ENCODE results near the gene TEDC2. TPM values are rescaled to one million over a fixed set of nuclear protein-coding genes. Genes with fewer than 3 reads are reported as not detected.

The TEDC2 gene
- total RNA-seq, 1 experiment from 2014 or later, result 45.4 TPM

DNA sequence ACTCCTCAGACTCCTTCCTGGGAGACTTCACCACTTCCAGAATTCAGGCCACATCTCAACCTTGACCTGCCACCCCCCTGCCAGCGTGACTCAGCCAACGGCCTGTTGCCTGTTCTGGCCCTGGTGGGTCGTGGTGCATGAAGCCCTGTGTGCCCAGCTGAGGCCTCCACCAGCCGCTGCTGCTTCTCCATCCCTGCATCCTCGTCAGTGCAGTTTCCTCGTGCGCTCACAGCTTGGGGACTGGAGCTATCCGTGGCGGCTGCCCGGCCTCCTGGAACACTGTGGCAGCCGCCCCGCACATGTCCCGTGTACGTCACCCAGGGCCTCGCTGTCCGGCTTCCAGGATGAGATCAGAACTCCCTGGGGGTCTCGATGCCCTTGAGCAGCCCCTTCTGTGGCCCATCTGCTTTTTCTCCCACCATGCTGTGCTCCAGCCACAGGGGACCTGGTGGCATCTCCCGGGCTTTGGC lies 8.0 kb upstream of the TEDC2 start:
- no peak overlapping the region for H3K4me2 ChIP-seq (ENCODE audit: insufficient read depth, insufficient read length, low read length)
- no peak overlapping the region for H4K8ac ChIP-seq (replicated peaks; ENCODE audit: insufficient read length, low read depth, low read length)
- no peak overlapping the region for H4K5ac ChIP-seq (ENCODE audit: insufficient read length, low read depth, low read length)
- TF ChIP-seq, protein P1, sequence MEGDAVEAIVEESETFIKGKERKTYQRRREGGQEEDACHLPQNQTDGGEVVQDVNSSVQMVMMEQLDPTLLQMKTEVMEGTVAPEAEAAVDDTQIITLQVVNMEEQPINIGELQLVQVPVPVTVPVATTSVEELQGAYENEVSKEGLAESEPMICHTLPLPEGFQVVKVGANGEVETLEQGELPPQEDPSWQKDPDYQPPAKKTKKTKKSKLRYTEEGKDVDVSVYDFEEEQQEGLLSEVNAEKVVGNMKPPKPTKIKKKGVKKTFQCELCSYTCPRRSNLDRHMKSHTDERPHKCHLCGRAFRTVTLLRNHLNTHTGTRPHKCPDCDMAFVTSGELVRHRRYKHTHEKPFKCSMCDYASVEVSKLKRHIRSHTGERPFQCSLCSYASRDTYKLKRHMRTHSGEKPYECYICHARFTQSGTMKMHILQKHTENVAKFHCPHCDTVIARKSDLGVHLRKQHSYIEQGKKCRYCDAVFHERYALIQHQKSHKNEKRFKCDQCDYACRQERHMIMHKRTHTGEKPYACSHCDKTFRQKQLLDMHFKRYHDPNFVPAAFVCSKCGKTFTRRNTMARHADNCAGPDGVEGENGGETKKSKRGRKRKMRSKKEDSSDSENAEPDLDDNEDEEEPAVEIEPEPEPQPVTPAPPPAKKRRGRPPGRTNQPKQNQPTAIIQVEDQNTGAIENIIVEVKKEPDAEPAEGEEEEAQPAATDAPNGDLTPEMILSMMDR (conservative IDR thresholded peaks at IDR 0.05), result no peak
- H3K27ac ChIP-seq (ENCODE audit: insufficient read length, low read depth, low read length), result no peak overlapping the region
- H2BK20ac ChIP-seq (ENCODE audit: low read depth, low read length, poor library complexity, severe bottlenecking), result no peak overlapping the region
- no peak overlapping the region for H3K9ac ChIP-seq (ENCODE audit: extremely low read depth, insufficient read length, low read length)
- H3K9me3 Mint-ChIP-seq, result no peaks in the 10 kb centered on the region
- H2BK5ac ChIP-seq (ENCODE audit: insufficient read length, low read length), result no peak overlapping the region
- no peak overlapping the region for H2BK15ac ChIP-seq (ENCODE audit: low read depth, low read length)
- peaks cover 43 to 87% (median 82%) of the 10 kb centered on the region in 3 experiments for H3K36me3 Mint-ChIP-seq (ENCODE audit: insufficient read depth in 1 of 3, low read depth in 3 of 3)
- no CpG with 5 or more reads among the region's 18 CpGs for WGBS (ENCODE audit: extremely low coverage, insufficient read length, low lambda C conversion rate)
- H3K4me3 Mint-ChIP-seq, result no peak overlapping the region
- H4K20me1 ChIP-seq (ENCODE audit: control insufficient read depth, insufficient read depth, insufficient read length), result no peaks in the 10 kb centered on the region
- H3K4ac ChIP-seq (ENCODE audit: low read depth, low read length), result no peak overlapping the region
- H3K4me1 ChIP-seq (ENCODE audit: insufficient read depth, low read length), result no peaks in the 10 kb centered on the region
- no peak overlapping the region for H2AK5ac ChIP-seq (ENCODE audit: insufficient read length, low read length)
- H3K27ac Mint-ChIP-seq, result no peak overlapping the region
- no peak overlapping the region for H3K23ac ChIP-seq (ENCODE audit: insufficient read length, low read depth, low read length)
- H3K18ac ChIP-seq (ENCODE audit: insufficient read length, low read depth, low read length), result no peak overlapping the region
- H4K91ac ChIP-seq (ENCODE audit: insufficient read length, low read depth, low read length), result no peak overlapping the region
- H3K27me3 ChIP-seq (ENCODE audit: insufficient read depth, low read length), result no peaks in the 10 kb centered on the region
- H2AFZ ChIP-seq (ENCODE audit: low read length), result no peak overlapping the region
- no peak overlapping the region for H3K56ac ChIP-seq (ENCODE audit: insufficient read length, low read depth, low read length)
- H3K14ac ChIP-seq (ENCODE audit: insufficient read depth, low read length), result no peak overlapping the region
- no peaks in the 10 kb centered on the region for H3K79me2 ChIP-seq (ENCODE audit: insufficient read depth, low read length)
- no peak overlapping the region for H3T11ph ChIP-seq (ENCODE audit: low read length)
- H3K4me1 Mint-ChIP-seq, result no peaks in the 10 kb centered on the region
- H3K79me1 ChIP-seq (ENCODE audit: insufficient read depth, low read depth, low read length, poor library complexity, severe bottlenecking), result no peaks in the 10 kb centered on the region
- H3K9me3 ChIP-seq (ENCODE audit: control insufficient read depth, low read depth, low read length), result no peaks in the 10 kb centered on the region
- DNase-seq, result no peak
- no peak overlapping the region for H2BK12ac ChIP-seq (ENCODE audit: insufficient read length, low read depth, low read length)
- no peaks in the 10 kb centered on the region for H3K23me2 ChIP-seq (ENCODE audit: insufficient read length, low read depth, low read length, poor library complexity, severe bottlenecking)
- H3K27me3 Mint-ChIP-seq (ENCODE audit: low read depth), result no peaks in the 10 kb centered on the region
- H2BK120ac ChIP-seq (ENCODE audit: low read depth, low read length, poor library complexity, severe bottlenecking), result no peak overlapping the region

All from H9 (cell line).